ENCODE measurements around the gene CARD19.

Gene CARD19

GRCh38 chr9:93096131-93096802 is at the start of gene CARD19:
Gene CARD19 (plus strand): TSS chr9:93096217. CDS start chr9:93096346, 129 bp downstream.
- DNase-seq (ENCODE audit: low read depth in 2 of 3, low spot score in 2 of 3): no peak

- no peak for DNase-seq (ENCODE audit: low read depth in 2 of 3, low spot score in 2 of 3)
Measured at GRCh38 chr9:93048566-93049448, 47.2 kb upstream of the CARD19 start.

- no peak for DNase-seq (ENCODE audit: low read depth in 2 of 3, low spot score in 2 of 3)
Measured at GRCh38 chr9:93049491-93049890, 46.5 kb upstream of the CARD19 start.

- DNase-seq (ENCODE audit: low read depth in 2 of 3, low spot score in 2 of 3): no peak
Measured at GRCh38 chr9:93050231-93050630, 45.8 kb upstream of the CARD19 start.

GRCh38 chr9:93051680-93052089 is 44.3 kb upstream of the CARD19 start:
- DNase-seq (ENCODE audit: low read depth in 2 of 3, low spot score in 2 of 3): no peak

- DNase-seq (ENCODE audit: low read depth in 2 of 3, low spot score in 2 of 3): no peak
Measured at GRCh38 chr9:93052791-93053540, 43.1 kb upstream of the CARD19 start.

GRCh38 chr9:93053781-93054331 is 42.2 kb upstream of the CARD19 start:
- DNase-seq (ENCODE audit: low read depth in 2 of 3, low spot score in 2 of 3): no peak

GRCh38 chr9:93054758-93055704 is 41.0 kb upstream of the CARD19 start:
- no peak for DNase-seq (ENCODE audit: low read depth in 2 of 3, low spot score in 2 of 3)

- DNase-seq (ENCODE audit: low read depth in 2 of 3, low spot score in 2 of 3): no peak
Measured at GRCh38 chr9:93057042-93057702, 38.8 kb upstream of the CARD19 start.

GRCh38 chr9:93057703-93058354 is 38.2 kb upstream of the CARD19 start:
- DNase-seq (ENCODE audit: low read depth in 2 of 3, low spot score in 2 of 3): no peak

GRCh38 chr9:93058355-93059010 is 37.5 kb upstream of the CARD19 start, which contains the start of gene SUSD3:
Gene SUSD3 (plus strand): TSS chr9:93058701. CDS start chr9:93058743, 42 bp downstream.
- DNase-seq (ENCODE audit: low read depth in 2 of 3, low spot score in 2 of 3): peak in 1 of 3 experiments; percentile 41

GRCh38 chr9:93059011-93059714 is 36.9 kb upstream of the CARD19 start:
- no peak for DNase-seq (ENCODE audit: low read depth in 2 of 3, low spot score in 2 of 3)

- DNase-seq (ENCODE audit: low read depth in 2 of 3, low spot score in 2 of 3): no peak
Measured at GRCh38 chr9:93059715-93060578, 36.1 kb upstream of the CARD19 start.

GRCh38 chr9:93060746-93061259 is 35.2 kb upstream of the CARD19 start:
- no peak for DNase-seq (ENCODE audit: low read depth in 2 of 3, low spot score in 2 of 3)

GRCh38 chr9:93061260-93061751 is 34.7 kb upstream of the CARD19 start:
- DNase-seq (ENCODE audit: low read depth in 2 of 3, low spot score in 2 of 3): no peak

All from activated CD8-positive, alpha-beta memory T cell treated with anti-CD3 and anti-CD28 coated beads for 48 hours (primary cell).